Measurements from ENCODE around the gene H6PD.

The H6PD gene

DNA sequence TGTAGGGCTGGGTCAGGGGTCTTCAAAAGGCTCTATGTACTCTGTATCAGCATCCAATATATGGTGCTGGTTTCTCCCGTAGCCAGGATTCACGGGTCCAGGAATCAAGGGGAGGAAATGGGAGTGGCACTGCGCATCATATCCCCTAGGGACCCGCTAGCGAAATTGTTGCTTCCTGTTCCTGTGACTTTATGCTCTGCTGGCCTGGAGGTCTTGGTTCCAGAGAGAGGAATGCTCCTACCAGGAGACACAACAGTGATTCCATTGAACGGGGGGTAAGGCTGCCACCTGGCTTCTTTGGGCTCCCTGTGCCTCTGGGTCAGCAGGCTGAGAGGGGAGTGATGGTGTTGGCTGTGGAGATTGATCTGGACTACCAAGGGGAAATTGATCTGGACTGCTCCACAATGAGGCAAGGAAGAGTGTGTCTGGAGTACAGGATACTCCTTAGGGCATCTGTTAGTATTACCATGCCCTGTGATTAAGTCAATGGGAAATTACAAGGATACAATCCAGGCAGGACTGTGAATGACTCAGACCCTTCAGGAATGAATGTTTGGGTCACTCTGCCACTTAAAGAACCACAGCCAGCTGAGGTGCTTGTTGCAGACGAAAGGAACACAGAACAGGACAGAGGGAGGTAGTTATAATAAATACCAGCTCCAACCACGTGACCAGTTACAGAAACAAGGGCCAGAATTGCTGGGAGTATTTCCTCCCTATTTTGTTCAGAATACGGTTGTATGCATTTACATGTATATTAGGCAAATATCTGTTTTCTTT lies 68.4 kb downstream of the H6PD start:
- DNase-seq = no peak

DNA sequence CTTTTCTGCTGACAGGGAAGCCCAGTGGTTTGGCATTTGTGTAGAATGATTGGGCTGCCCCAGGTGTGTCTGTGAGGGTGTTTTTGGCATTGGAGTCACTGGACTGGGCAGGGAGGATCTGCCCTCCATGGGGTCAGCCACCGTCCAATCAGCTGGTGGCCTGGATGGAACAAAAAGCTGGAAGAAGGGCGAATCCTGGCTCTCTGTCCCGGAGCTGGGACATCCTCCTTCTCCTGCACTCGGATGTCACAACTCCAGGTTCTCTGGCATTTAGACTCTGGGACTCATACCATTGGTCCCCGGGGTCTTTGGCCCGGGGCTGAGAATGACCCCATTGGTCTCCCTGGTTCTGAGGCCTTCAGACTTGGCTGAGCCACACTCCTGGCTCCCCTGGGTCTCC lies 69.3 kb downstream of the H6PD start:
- no peak for DNase-seq

- no peak for DNase-seq
Observed at GRCh38 chr1:9305216-9305615, 70.6 kb downstream of the H6PD start.

DNA sequence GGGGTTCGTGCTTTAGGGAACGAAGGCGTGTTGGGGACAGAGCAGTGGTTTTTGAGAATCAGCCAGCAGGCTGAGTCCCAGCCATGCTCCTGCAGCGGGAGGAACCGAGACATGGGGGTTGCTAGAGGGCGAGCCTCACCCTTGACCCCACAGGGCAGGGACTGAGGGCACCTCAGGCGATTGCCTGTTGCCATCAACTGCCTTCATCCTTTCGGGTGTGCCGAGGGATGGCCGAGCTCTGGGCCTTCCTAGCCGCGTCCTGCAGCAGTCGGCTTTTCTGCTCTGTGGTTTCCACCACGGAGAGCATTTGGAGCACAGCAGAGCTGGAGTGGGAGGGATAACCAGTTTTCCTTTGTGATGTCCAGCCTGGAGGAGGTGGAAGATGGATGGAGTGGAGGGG lies 71.4 kb downstream of the H6PD start:
- DNase-seq = no peak

- DNase-seq = no peak
Observed at GRCh38 chr1:9307303-9307702, 72.7 kb downstream of the H6PD start.

DNA sequence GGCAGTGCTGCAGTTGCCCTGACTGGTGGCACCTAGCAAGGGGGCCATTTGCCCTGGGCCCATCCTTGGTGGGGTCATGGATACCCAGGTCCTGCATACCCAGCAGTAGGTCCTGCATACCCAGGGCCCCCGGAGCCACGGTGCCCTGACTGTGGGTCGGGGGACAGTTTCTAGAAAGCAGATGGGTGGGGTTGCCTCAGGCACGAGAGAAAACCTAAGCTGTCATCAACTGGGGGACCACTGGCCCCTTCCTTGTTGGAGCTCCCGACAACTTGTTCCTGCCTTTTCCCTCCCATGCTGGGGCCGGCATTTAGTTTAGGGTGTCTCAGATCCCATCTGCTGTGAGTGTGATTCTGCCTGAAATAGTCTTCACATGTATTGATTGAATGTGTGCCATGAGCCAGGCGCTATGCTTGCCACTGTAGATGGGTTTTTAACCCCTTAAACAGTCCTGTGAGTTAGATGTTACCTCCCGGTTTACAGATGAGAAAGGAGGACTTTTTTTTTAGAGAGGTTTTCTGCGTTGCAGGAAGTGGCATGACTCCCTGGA lies 73.7 kb downstream of the H6PD start:
- no peak for DNase-seq

GRCh38 chr1:9309080-9309479 lies 74.5 kb downstream of the H6PD start:
- DNase-seq = no peak

DNA sequence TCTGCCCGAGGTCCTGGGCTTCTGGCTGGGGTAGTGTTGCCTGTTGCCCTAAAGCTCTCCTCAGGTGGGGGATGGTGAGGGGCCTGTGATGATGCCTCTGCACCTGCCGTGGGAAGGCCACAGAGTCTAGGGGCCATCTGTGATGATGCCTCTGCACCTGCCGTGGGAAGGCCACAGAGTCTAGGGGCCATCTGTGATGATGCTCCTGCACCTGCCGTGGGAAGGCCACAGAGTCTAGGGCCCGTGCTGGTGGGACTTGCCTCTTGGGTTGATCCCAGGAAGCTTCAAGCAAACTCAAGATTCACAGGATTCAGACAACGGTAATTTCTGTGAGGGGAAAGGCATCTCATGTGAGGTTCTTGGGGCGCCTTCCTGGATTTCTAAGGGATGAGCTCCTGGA lies 75.4 kb downstream of the H6PD start:
- DNase-seq = no peak

DNA sequence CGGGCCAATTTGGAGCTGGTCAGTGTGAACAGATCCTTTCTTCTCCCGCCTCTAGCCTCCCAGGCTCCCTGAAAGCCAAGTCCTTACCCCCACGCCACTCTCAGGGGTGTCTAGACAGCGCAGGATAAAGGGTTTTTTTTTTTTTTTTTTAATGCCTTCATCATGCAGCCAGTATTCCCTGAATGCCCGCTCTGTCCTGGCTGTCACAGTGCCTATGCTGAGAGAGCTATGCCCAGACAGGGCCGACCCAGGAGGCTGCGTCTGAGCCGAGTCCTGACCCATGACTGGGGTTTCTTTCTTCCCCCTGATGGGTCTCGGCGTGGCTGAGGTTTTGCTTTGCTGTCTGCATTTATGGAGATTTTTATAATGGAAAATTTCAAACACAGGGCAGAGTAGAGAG lies 76.5 kb downstream of the H6PD start:
- no peak for DNase-seq

- DNase-seq = no peak
Observed at GRCh38 chr1:9311479-9311878, 76.9 kb downstream of the H6PD start.

DNA sequence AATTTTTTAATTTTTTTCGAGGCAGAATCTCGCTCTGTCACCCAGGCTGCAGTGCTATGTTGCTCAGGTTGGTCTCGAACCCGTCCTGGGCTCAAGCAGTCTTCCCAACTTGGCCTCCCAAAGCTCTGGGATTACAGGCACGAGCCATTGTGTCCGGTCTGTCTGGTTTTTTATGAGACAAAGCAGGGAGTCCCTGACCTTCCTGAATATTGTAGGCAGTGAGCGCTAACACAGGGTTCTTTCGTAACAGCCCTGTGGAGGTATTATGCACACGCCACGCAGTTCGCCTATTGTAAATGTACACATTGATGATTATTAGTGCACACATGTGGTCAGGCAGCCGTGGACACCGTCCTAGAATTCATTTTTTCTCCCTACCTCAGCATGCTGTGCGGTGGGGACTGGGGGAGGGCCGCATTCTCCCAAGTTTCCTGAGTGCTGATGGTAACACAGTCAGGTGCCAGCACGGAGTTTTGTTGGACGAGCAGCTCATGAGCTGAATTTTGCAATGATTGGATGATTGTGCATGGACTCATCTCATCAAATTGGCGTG lies 77.7 kb downstream of the H6PD start:
- no peak for DNase-seq

DNA sequence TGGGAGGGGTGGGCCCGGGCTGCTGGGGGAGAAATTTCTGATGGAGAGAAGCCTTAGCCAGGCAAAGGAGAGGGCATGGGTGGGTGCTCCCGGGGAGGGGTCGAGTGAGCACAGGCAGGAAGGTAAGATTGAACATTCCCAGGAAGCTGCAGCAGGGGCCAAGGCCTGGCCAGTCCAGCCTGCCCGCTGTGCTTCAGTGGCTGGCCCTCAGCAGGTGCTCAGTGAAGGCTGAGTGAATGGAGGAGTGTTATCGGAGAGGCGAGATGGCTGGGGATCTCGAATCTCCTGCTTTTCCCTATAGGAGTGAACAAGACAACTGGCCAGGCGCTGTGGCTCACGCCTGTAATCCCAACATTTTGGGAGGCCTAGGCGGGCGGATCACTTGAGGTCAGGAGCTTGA lies 79.0 kb downstream of the H6PD start:
- DNase-seq = no peak

- no peak for DNase-seq
Observed at GRCh38 chr1:9314111-9314510, 79.5 kb downstream of the H6PD start.

GRCh38 chr1:9314711-9315379 lies 80.3 kb downstream of the H6PD start:
- no peak for DNase-seq

- no peak for DNase-seq
Observed at GRCh38 chr1:9315411-9316079, 81.0 kb downstream of the H6PD start.

DNA sequence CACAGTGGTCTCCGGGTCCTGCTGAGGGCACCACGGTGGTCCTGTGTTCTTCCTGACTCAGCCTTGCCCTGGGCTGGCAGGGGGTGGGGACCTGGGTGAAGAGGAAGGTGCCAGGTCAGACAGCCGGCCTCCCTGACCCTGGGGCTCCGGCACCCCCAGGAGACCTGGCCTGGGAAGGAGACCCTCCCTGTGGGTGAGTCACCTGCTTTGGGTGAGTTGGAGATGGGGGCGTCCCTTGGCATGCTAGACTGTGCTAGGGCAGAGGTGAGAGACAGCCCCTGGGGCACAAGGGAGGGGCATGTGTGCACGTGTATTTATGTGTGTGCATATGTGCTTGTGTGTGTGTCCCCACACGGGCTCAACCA lies 81.5 kb downstream of the H6PD start:
- no peak for DNase-seq

DNA sequence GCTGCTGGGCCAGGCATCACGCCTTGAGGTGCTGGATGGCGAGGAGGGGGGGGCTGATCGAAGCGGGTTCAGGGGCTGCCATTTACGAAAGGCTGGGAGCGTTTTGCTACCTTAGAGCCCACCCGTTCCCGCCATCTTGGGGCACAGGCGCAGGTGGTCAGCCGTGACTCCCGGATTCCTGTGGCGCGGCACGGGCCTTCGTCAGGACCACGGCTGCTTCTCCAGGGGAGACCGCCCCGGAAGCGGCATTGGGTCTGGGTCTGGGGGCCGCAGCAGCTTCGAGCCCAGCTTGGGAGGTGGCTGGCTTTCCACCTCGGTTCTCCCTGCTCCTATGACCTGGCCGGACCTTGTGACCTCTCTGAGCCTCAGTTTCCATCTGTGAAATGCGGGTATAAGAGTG lies 81.9 kb downstream of the H6PD start:
- DNase-seq = no peak

- DNase-seq = no peak
Observed at GRCh38 chr1:9317072-9317471, 82.5 kb downstream of the H6PD start.

GRCh38 chr1:9317591-9318417 lies 83.2 kb downstream of the H6PD start:
- no peak for DNase-seq

- DNase-seq = no peak
Observed at GRCh38 chr1:9319208-9319788, 84.7 kb downstream of the H6PD start.

- DNase-seq = no peak
Observed at GRCh38 chr1:9319789-9320519, 85.4 kb downstream of the H6PD start.

Data from cerebellar nuclear complex (tissue), 1 donor.